ENCODE data around the gene TOB2.
"Not testable (repeated sequence)": the region's sequence is repeated elsewhere in the genome, so short reads cannot be mapped to it uniquely, and the experiment has no call there.

The TOB2 gene

DNA sequence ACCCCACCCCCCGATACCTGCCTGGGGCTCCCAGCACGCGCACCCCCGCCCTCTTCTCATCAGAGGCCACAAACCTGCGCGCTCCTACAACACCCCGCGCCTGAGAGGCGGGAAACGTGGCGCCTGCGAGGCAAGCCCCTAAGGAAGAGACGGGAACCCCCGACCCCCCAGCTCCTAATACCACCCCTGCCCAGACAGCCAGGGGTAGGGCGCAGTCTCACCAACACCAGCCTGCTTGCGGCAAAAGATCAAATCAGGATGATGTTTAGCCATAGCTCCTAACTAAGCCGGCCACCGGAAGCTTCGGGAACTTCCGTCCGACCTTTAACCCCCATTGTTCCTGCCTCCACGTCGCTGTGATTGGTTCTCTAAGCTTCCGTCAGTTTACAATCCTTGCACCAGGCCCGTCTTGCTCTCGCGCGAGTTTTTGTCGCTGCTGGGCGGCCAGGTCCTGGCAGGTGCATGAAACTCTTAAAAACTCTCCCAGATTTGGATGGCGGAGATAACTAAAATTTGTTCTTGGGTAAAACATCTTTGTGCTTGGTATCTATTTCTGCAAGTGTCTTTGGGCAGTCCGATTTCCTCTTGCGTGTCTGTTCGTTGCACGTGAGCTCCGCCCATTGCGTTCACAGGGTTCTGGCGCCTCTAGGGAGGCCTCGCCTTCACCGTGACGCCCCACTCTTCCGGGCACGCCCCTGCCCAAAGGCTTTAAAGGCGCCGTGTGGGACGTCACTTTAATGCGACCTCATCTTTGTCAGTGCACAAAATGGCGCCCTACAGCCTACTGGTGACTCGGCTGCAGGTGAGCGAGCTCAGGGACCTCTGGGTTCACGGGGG is 22.0 kb upstream of the TOB2 start, which contains the start of the genes ACO2 and PHF5A:
ACO2 (plus strand) TSS at position 737 of the 837 bp plus-strand sequence; CDS start at position 767, 30 bp downstream.
PHF5A (minus strand) TSS at position 312 of the 837 bp plus-strand sequence; CDS start at position 273, 39 bp downstream.
- DNase-seq (ENCODE audit: low read depth): peak; percentile 98

DNA sequence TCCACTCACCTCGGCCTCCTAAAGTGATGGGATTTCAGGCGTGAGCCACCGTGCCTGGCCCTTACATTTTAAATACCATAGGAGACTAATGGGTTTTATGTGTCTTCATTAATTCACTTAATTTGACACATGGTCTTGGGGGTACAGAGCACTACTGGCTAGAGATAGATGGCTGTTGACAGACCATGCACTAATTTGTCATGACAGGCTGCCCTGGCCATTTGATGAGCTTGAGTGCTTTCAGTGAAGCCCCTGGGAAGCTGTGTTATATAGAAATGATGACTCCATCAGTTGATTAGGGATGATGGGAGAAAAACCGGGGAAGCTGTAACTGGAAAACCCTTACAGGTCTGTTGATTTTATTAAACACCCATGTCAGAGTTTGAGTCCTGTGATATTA is 15.3 kb upstream of the TOB2 start:
- no peak for DNase-seq (ENCODE audit: low read depth)

DNA sequence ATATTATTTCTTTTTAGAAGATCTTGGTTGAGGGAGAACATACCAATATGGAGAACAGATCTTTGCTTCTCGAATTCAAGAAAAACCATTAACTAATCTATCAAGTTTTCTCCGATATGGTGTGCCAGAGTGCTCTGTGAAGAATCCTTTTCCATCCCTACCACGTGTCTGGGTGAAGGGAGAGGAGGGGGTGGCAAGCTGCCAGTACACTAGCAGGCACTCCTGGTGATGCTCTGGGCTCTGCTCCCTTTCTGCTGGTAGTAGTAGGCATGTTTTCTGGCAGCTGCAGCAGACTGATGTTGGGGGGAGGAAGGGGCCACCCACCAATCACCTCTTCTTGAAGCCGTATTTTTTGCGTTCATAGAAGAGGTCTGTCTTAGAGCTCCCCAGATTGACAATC is 13.5 kb upstream of the TOB2 start:
- not testable (repeated sequence) for DNase-seq (ENCODE audit: low read depth)

DNA sequence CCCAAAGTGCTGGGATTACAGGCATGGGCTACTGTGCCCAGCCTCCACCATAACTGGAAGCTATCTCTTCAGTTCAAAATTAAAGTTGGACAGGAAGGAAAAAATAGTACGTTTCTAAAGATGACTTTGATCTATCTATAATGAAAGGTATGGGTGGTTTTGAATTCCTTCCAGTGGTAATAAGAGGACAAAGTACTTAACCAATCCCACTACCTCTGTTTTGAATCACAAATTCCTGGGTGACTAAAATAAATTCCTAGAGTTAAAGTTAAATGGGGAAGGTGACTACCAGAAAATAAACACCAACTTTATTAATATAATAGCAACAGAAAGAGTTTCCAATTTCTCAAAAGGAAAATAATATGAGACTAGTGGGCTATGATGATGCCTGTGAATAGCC is 12.8 kb upstream of the TOB2 start:
- no peak for DNase-seq (ENCODE audit: low read depth)

DNA sequence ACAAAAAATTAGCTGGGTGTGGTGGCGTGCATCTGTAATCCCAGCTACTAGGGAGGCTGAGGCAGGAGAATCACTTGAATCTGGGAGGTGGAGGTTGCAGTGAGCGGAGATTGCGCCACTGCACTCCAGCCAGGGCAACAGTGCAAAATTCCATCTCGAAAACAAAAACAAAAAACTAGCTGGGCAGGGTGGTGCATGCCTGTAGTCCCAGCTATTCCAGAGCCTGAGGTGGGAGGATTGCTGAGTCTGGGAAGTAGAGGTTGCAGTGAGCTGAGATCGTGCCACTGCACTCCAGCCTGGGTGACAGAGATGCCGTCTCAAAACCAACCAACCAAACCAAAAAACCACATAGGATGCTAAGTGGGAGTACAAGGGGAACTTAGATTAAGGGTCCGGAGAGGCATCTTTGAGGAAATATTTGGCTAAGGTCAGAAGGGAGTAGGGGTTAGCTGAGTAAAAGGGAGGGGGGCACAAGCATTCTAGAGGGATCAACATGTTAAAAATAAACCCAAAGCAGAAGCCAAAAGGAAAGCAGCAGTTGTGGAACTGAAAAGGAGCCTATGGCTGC is 11.6 kb upstream of the TOB2 start:
- no peak for DNase-seq (ENCODE audit: low read depth)

DNA sequence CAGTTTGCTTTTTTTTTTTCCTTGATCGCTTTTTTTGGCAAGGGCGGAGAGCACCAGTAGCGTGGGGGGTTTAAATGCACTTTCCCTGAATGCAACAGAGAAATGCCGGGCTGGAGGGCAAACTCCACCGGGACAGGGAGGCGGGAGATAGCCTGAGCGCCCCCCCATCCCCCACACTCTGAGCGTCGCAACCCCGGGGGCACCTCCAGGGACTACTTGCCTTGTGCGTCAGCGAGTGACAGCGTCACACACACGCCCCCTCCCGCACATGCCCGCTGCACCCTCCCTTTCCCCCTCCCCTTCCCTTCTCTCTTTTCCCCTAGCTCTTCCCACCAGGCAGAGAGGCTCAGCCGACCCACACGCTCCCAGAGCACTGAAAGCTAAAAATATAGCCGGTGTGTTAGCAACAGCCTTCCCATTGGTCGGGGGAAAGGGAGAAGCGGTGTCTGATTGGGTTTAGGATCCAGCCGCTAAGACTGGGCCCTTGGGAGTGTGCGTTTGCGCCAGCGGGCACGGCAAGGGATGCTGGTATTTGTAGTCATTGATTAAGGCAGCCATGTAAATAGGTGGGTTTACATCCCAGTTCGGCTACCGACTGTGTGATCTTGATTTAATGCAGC is 1.7 kb upstream of the TOB2 start:
- peak; percentile 82 for DNase-seq (ENCODE audit: low read depth)

DNA sequence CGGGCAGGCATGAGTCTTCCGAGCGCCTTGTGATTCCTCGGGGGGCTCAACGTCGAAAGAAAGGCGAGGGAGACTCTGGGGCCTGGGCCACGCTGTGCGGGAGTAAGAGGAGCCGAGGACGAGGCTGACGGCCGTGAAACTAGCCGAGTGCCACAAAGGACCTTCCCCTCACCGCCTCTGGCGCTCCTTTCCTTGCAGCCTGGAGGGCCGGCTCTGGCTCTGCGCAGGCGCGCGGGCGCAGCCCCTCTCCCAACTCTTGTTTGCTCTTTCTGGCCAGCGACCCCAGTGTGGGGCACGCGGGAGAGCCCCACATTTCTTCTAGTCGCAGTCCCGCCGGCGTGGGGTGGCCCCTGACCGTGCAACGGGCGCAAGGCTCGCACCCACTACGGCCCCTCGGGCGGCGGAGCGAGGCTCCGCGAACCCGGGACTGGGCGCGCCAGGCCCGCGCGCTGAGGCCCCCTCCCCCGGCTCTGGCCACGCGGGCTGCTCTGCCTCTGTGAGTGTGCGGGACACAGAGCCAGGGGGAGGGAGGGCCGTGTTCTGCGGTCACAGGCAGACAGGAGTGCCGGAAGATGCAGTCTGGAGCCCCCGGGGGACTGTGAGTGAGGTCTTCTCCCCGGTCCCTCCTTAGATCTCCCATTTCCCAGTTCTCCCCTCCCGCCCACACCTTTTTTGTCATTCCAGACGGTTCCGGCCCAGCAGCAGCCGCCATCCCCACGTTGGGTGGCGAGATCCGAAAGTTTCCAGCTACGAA is 1.0 kb upstream of the TOB2 start:
- DNase-seq (ENCODE audit: low read depth): peak; percentile 36

DNA sequence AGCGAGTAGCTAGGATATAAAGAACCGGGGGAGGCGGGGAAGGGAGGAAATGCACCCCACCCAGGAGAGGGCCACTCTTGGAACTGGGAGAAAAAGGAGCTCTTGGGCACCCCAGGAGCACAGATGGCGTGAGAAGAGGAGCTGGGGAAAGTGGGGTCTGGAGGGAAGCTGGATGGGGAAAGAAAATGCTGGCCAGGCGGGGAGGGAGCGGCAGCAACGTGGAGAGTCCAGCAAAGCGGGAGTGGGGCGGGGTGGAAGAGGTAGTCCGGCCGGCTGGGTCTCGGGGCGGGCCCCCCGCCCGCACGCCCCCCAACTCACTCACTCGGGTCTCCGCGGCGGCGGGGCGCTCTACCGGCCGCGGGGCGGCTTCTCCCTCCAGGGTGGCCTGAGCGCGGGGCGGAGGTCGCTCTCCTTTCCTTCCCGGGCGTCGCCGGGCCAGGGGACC is 522 bp downstream of the TOB2 start:
- no peak for DNase-seq (ENCODE audit: low read depth)

DNA sequence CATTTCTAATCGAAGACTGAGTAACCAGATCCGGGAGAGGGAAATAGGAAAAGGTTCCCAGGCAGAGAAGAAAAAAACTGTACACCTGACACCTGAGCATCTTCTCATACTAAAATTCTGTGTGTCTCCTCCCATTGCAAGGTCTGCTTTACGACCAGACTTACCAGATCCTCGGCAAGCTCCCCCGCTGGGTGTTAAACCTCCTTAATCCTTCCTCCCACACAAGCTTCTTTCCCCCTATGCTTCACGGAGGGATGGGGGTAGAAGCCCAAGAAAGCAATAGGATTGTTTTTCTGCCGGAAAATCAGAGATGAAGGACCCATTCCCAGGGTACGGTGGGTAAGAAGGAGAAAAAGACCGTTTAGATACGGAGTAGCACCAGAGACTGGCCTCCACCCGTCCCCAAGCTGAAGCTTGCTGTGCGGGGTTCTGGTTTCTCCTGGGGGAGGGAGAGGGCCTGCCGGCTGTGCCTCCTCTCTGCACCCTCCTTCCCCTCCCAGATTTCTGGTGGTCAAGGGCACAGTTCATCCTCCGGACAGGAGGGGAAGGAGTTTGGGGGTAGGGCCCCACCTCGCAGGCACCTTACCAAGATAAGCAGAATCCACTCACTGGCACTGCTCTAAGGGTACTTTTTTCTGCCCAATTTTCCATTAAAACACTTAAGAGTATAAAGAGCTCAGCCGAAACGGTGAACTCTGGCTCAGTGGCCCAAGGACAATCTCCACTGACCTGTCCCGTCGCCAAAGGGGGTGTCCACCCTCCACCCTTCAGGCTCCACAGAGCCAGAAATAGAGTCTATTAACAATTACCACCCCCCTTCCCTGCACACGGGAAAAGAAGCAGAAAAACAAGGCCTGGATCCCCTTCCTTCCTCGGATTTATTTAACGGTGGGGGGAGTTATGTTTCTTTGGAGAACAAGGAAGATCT is 1.2 kb downstream of the TOB2 start:
- peak; percentile 3 for DNase-seq (ENCODE audit: low read depth)

DNA sequence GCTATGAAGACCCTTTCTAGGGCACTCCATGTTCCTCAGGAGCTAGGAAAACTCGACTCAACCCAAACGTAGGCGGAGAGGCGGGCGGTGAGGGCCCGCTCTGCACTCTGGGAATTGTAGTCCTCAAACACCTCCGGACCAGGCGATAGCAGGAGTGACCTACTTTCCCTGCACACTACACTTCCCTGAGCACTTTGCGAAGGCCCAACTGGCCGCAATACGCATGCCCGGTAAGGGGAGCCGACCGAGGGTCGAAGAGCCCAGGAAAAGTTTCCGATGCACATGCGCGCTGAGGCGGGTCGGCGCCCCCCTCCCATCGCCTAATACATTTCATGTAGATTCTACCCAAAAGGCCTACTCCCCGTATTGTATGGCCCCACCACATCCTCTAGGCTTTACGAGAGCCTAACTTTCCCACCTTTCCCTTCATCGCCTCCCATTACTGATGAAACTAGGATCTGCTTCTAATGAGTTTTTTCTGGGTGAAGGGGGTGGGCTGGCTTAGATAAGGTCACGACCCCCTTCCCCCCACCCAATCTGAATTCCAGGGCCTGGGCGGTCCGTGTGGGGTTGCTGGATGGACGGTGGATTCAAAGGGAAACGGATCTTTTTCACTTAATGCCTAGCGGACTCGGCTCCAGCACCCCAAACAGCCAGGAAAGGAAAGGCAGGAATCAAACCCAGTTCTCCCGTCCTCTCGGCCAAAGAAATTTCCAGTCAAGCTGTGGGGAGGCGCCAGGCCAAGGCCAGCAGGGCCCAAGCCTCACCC is 2.1 kb downstream of the TOB2 start:
- peak; percentile 81 for DNase-seq (ENCODE audit: low read depth)

DNA sequence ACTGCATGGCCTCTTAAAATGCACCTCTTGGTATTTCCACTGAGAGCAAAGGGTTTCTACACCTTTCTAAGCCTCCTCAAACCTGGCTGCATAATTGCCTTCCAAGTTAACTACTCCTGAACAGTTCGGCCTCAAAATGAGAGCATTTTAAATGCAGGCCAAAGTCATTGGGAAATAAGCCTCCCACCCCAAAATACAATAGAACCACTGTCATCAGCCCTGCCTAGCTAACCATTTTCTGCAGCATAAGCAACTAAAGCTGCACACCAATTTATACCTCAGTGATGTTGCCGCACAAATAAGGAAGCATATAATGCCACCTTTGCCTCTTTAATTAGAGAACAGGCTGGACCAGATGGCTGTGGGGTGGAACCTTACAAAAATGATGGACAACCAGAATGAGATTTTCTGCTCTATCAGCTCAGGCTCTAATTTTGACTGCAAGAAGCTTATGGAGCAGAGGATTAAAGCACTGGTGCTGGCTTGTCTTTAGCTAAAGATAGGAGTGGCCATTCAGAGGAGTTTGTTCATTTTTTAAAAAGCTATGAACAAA is 4.3 kb downstream of the TOB2 start:
- DNase-seq (ENCODE audit: low read depth): no peak

DNA sequence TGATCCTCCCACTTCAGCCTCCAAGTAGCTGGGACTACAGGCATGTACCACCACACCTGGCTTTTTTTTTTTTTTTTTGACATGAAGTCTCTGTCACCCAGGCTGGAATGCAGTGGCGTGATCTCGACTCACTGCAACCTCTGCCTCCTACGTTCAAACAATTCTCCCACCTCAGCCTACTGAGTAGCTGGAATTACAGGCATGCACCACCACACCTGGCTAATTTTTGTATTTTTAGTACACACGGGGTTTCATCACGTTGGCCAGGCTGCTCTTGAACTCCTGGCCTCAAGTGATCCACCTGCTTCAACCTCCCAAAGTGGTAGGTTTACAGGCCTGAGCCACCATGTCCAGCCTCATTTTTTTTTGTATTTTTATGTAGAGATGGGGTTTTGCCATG is 6.1 kb downstream of the TOB2 start:
- not testable (repeated sequence) for DNase-seq (ENCODE audit: low read depth)

DNA sequence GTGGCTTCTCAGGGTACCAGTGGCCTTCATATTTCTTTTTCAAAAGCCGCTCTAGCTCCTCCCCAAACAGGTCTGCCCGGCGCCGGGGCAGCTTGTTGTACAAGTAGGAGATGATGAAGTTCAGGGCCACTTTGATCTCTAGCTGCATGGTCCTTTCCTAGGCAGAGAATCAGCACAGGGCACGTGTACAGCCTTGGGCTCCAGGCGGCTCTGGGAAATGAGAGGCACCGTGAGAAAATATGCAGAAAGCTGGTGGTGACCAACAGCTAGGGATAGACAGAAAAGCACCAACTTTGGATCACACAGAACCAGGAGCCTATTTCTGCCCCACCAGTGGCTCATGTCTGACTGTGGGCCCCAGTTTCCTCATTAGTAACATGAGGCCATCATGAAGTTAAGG is 9.4 kb downstream of the TOB2 start:
- no peak for DNase-seq (ENCODE audit: low read depth)

DNA sequence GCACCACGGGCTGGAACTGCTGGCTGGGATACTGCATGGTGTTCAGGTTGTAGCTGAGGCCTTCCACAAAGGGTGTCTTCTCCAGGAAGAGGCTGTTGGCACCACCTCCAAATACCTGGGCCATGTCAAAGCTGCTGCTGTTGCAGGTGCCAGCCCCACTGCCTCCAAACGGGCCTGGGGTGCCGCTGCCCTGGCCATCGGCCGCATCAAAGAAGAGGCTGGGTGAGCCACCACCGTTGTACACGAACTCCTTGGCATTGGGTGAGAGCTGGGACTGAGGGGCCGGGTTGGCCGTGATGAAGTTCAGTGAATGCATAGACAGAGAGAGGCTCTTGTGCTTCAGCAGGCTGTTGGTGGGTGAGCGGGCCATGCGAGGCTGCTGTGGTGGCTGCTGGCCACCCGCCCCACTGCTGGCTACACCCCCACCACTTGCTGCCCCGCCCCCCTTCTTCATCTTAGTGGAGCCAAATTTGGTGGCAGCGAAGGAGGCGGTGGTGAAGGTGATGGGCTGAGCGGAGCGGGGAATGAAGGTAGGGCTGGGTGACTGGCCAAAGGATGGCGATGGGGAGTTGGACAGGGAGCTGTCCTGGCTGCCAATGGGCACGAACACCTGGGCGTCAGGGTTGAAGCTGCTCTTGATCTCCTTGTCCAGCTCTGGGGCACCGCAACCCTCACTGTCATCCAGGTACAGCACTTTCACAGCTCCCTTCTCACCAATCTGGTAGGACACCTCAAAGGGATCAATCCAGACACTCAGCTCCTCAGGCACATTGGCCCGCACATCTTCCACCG is 10.1 kb downstream of the TOB2 start:
- DNase-seq (ENCODE audit: low read depth): no peak

DNA sequence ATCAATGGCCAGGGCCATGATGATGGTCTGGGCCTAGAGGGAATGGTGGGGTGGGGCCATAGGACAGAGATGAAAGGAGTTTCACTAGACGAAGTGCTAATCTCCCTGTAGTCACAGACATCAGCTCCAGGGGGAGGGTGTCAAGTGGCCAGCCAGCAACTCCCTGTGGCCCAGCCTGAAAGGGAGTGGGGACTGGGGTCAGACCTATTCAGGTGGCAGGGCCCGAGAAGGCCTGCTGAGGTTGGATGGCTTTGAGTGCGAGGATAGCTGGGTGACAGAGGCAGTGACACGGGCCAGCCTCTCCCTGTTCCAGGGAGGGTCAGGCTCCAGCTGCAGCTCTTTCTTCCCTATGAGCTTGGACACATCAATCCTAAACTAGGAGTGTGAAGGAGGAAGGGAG is 11.0 kb downstream of the TOB2 start:
- DNase-seq (ENCODE audit: low read depth): no peak

DNA sequence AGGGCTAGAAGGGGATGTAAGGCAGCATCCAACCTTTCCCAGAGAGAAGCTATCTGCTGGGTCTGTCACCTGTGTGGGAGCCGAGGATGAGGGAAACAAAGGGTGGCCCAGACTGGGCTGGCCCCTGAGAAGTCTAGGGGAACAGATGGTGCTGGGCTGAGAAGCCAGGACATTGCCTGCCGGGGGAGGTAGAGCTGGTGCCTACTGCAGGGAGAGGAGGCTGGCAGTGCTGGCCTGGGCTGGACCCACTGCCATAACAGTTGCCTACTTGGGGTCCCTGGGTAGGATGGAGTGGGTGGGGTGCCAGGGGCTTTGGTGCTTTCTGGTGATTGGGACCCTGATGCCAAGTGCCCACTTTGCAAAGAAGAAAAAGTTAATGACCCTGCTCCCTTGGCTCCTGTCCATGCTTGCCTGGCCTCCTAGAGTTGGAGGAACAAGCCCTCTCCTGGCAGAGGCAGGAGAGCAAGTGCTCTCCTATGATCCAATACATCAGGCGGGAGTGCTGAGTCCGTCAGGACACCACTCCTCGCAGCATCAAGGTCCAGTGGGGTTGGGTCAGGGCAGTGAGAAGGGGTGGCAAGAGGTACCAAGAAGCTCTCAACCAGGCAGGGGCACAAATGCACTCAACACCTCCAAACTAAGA is 12.1 kb downstream of the TOB2 start:
- DNase-seq (ENCODE audit: low read depth): not testable (repeated sequence)

DNA sequence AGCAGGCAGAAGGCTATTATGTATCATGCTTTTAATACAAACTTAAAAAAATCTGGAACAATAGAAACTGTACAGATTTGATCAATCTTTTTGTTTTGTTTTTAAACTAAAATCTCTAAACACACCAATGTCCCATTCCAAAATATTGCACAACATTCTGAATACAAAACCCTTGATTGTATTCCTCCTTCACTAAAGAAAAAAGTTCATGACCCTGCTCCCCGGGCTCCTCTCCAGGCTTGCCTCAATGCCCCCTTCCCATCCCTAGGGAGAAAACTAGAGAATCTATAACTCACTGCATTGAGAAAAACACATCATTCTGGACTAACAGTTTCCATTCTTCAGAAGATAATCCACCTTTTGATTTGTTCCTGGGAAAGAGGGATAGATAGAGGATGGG is 13.1 kb downstream of the TOB2 start:
- not testable (repeated sequence) for DNase-seq (ENCODE audit: low read depth)

DNA sequence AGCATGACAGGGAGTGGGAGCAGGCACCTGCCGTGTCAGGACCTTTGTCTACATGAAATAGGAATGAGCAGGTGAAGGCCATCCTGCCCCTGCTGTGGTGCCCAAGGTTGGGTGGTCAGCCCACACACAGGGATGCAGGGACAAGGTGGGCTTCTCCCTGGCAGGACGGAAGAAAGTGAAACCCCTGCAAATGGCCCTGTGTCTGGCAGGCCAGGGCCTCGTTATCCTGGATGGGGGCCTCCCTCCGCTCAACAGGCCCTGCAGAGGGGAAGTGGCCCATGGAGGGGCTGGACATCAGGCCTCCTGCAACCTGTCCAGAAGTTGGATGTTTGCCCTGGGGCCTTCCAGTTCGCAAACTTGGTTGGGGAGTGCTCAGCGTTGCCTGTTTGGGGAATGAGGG is 14.9 kb downstream of the TOB2 start:
- DNase-seq (ENCODE audit: low read depth): no peak

DNA sequence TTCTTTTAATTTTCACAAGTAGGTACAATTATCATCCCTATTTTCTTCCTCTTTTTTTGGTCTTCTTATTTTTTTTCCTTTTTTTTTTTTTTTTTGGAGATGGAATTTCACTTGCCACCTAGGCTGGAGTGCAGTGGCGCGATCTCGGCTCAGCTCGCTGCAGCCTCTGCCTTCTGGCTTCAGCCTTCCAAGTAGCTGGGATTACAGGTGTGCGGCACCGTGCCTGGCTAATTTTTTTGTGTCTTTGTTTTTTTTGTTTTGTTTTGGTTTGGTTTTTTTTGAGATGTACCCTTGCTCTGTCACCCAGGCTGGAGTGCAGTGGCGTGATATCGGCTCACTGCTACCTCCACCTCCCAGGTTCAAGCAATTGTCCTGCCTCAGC is 16.7 kb downstream of the TOB2 start:
- no peak for DNase-seq (ENCODE audit: low read depth)

Measured in stimulated activated CD4-positive, alpha-beta T cell treated with anti-CD3 and anti-CD28 coated beads, Interleukin-2, amount 100 ng/mL, for 4 hours (primary cell).